ENCODE data around the gene ADGRD1.

ADGRD1 gene

GRCh38 chr12:131087991-131088700, 134.4 kb downstream of the ADGRD1 start:
- H3K4me3 ChIP-seq (replicated peaks in 1 of 2; ENCODE audit: low read depth in 2 of 2, low read length in 2 of 2): no peak overlapping the region

GRCh38 chr12:131088701-131089530, 135.2 kb downstream of the ADGRD1 start:
- no peak for TF ChIP-seq CTCF (IDR thresholded peaks at IDR 0.05; ENCODE audit: low read depth, low read length)
- no peak overlapping the region for H3K4me3 ChIP-seq (replicated peaks in 1 of 2; ENCODE audit: low read depth in 2 of 2, low read length in 2 of 2)
- no peak for DNase-seq (ENCODE audit: low read depth in 2 of 2)

More at GRCh38 chr12:131087991-131088700, 134.4 kb downstream of the ADGRD1 start:
- TF ChIP-seq CTCF (IDR thresholded peaks at IDR 0.05; ENCODE audit: low read depth, low read length): no peak
- DNase-seq (ENCODE audit: low read depth in 2 of 2): no peak

GRCh38 chr12:131089531-131090273, 136.0 kb downstream of the ADGRD1 start:
- DNase-seq (ENCODE audit: low read depth in 2 of 2): no peak
- TF ChIP-seq CTCF (IDR thresholded peaks at IDR 0.05; ENCODE audit: low read depth, low read length): no peak
- no peak overlapping the region for H3K4me3 ChIP-seq (replicated peaks in 1 of 2; ENCODE audit: low read depth in 2 of 2, low read length in 2 of 2)

DNA sequence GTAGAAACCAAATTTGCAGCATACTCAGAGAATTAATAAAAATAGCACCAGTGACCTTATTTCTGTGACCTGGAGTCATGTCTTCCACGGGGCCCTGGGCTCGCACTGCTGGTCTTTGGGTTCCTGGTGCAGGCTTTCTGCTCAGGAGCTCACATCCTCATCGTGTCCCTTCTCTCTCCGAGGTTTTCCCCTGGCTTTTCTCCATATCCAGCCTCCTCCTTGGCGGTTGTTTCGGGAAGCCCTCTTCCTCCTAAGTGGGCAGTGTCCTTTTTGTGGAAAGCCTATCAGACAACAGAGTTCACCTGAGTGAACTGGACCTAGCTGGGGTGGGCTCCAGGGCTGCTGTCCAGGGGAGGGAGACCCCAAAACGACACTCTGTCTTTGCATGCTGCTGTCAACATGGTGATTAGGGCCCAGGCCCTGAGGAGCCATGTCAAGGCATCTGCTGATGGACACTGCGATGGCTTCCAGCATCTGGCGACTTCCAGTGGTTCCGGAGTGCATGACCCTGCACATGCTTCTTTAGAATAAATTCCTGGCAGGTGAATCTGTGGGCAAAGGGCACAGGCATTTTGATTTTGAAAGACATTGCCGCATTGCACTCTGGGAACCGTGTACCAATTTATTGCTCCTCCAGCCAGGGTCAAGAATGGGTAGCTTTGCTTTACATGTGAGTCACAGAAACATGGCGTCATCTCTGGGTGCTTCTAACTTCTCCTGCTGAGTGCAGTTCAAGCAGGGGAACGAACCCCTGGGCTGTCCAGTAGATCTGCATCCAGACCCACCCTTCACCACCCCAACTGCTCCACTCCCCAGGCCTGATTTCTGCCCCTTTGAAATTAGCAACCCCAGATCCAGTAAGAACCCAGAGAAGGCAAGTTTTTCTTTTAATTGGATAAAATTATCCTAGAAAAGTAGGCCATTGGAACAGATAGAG, 136.8 kb downstream of the ADGRD1 start:
- no peak overlapping the region for H3K4me3 ChIP-seq (replicated peaks in 1 of 2; ENCODE audit: low read depth in 2 of 2, low read length in 2 of 2)
- no peak for DNase-seq (ENCODE audit: low read depth in 2 of 2)
- no peak for TF ChIP-seq CTCF (IDR thresholded peaks at IDR 0.05; ENCODE audit: low read depth, low read length)

GRCh38 chr12:131091413-131091975, 137.8 kb downstream of the ADGRD1 start:
- peak in 1 of 2 donors; percentile 7 for DNase-seq (ENCODE audit: low read depth in 2 of 2)
- H3K4me3 ChIP-seq (replicated peaks in 1 of 2; ENCODE audit: low read depth in 2 of 2, low read length in 2 of 2): no peak overlapping the region
- no peak for TF ChIP-seq CTCF (IDR thresholded peaks at IDR 0.05; ENCODE audit: low read depth, low read length)

All from cardiac fibroblast (primary cell).